Panc1 (cell line): ENCODE measurements around the gene INKA1.

ENCODE experiments used
- POLR2AphosphoS5 ChIP-seq: IDR thresholded peaks from 2 replicates; pipeline ENCODE4 v1.6.1; 2012; ENCODE audit warnings: mild to moderate bottlenecking, low read depth, low read length, moderate library complexity
- SIN3A ChIP-seq: IDR thresholded peaks from 2 replicates; pipeline ENCODE4 v1.6.1; 2012; ENCODE audit warnings: low read depth, mild to moderate bottlenecking, low read length, moderate library complexity, borderline replicate concordance; ENCODE audit not compliant: insufficient read depth
- TCF7L2 ChIP-seq: IDR thresholded peaks from 2 replicates; pipeline ENCODE4 v1.6.1; 2011; ENCODE audit warnings: mild to moderate bottlenecking, low read depth, low read length, inconsistent platforms
- TF ChIP-seq, protein P1 (sequence below): fragments of 450-650 bp; IDR thresholded peaks from 2 replicates; pipeline ENCODE4 v1.5.1; 2017; ENCODE audit warnings: mild to moderate bottlenecking
- TF ChIP-seq, protein P2 (sequence below), 2 experiments: IDR thresholded peaks; 2 replicates each; pipeline ENCODE4 v1.6.1; 2011 to 2012; ENCODE audit warnings: low read depth in 2 of 2, control low read depth in 1 of 2, low read length in 1 of 2, mild to moderate bottlenecking in 1 of 2, moderate library complexity in 1 of 2; ENCODE audit not compliant: insufficient read depth in 1 of 2

GRCh38 chr3:49790626-49791411 is 12.2 kb upstream of the INKA1 start:
- TF ChIP-seq, protein P1, sequence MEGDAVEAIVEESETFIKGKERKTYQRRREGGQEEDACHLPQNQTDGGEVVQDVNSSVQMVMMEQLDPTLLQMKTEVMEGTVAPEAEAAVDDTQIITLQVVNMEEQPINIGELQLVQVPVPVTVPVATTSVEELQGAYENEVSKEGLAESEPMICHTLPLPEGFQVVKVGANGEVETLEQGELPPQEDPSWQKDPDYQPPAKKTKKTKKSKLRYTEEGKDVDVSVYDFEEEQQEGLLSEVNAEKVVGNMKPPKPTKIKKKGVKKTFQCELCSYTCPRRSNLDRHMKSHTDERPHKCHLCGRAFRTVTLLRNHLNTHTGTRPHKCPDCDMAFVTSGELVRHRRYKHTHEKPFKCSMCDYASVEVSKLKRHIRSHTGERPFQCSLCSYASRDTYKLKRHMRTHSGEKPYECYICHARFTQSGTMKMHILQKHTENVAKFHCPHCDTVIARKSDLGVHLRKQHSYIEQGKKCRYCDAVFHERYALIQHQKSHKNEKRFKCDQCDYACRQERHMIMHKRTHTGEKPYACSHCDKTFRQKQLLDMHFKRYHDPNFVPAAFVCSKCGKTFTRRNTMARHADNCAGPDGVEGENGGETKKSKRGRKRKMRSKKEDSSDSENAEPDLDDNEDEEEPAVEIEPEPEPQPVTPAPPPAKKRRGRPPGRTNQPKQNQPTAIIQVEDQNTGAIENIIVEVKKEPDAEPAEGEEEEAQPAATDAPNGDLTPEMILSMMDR, result no peak
- TF ChIP-seq, protein P2, sequence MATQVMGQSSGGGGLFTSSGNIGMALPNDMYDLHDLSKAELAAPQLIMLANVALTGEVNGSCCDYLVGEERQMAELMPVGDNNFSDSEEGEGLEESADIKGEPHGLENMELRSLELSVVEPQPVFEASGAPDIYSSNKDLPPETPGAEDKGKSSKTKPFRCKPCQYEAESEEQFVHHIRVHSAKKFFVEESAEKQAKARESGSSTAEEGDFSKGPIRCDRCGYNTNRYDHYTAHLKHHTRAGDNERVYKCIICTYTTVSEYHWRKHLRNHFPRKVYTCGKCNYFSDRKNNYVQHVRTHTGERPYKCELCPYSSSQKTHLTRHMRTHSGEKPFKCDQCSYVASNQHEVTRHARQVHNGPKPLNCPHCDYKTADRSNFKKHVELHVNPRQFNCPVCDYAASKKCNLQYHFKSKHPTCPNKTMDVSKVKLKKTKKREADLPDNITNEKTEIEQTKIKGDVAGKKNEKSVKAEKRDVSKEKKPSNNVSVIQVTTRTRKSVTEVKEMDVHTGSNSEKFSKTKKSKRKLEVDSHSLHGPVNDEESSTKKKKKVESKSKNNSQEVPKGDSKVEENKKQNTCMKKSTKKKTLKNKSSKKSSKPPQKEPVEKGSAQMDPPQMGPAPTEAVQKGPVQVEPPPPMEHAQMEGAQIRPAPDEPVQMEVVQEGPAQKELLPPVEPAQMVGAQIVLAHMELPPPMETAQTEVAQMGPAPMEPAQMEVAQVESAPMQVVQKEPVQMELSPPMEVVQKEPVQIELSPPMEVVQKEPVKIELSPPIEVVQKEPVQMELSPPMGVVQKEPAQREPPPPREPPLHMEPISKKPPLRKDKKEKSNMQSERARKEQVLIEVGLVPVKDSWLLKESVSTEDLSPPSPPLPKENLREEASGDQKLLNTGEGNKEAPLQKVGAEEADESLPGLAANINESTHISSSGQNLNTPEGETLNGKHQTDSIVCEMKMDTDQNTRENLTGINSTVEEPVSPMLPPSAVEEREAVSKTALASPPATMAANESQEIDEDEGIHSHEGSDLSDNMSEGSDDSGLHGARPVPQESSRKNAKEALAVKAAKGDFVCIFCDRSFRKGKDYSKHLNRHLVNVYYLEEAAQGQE (IDR thresholded peaks at IDR 0.05; ENCODE audit: insufficient read depth in 1 of 2, low read depth in 2 of 2, low read length in 1 of 2), result no peak
- no peak for TF ChIP-seq SIN3A
- no peak for TF ChIP-seq POLR2AphosphoS5
- TF ChIP-seq TCF7L2, result no peak
